Measurements from ENCODE around the gene CLBA1.

Gene CLBA1

GRCh38 chr14:104973385-104974145, 12.0 kb upstream of the CLBA1 start (continued):
- TF ChIP-seq FEZF1 (tag by site-specific recombination; IDR thresholded peaks at IDR 0.05) (no peak), ZBTB48 (tag by site-specific recombination; IDR thresholded peaks at IDR 0.05) (0 out of 2 replicates have a peak, but pooled peaks have one; percentile 34), ZEB2 (tag by site-specific recombination; IDR thresholded peaks at IDR 0.05) (0 out of 2 replicates have a peak, but pooled peaks have one; percentile 42), ZNF140 (tag by site-specific recombination; IDR thresholded peaks at IDR 0.05) (no peak), PRDM1 (tag by site-specific recombination; IDR thresholded peaks at IDR 0.05) (no peak), ZNF776 (tag by site-specific recombination; IDR thresholded peaks at IDR 0.05; ENCODE audit: borderline replicate concordance) (no peak), KLF17 (tag by site-specific recombination; IDR thresholded peaks at IDR 0.05) (peak; percentile 90), ZNF629 (tag by site-specific recombination; IDR thresholded peaks at IDR 0.05) (peak; percentile 39; the same call in 1 of the 2 replicates), ZNF10 (tag by site-specific recombination; IDR thresholded peaks at IDR 0.05) (peak; percentile 61; the same call in 1 of the 2 replicates)
- TF ChIP-seq, protein P1, sequence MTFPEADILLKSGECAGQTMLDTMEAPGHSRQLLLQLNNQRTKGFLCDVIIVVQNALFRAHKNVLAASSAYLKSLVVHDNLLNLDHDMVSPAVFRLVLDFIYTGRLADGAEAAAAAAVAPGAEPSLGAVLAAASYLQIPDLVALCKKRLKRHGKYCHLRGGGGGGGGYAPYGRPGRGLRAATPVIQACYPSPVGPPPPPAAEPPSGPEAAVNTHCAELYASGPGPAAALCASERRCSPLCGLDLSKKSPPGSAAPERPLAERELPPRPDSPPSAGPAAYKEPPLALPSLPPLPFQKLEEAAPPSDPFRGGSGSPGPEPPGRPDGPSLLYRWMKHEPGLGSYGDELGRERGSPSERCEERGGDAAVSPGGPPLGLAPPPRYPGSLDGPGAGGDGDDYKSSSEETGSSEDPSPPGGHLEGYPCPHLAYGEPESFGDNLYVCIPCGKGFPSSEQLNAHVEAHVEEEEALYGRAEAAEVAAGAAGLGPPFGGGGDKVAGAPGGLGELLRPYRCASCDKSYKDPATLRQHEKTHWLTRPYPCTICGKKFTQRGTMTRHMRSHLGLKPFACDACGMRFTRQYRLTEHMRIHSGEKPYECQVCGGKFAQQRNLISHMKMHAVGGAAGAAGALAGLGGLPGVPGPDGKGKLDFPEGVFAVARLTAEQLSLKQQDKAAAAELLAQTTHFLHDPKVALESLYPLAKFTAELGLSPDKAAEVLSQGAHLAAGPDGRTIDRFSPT (tag by site-specific recombination; IDR thresholded peaks at IDR 0.05): peak; percentile 45; the same call in 1 of the 2 replicates
- TF ChIP-seq, protein P2, sequence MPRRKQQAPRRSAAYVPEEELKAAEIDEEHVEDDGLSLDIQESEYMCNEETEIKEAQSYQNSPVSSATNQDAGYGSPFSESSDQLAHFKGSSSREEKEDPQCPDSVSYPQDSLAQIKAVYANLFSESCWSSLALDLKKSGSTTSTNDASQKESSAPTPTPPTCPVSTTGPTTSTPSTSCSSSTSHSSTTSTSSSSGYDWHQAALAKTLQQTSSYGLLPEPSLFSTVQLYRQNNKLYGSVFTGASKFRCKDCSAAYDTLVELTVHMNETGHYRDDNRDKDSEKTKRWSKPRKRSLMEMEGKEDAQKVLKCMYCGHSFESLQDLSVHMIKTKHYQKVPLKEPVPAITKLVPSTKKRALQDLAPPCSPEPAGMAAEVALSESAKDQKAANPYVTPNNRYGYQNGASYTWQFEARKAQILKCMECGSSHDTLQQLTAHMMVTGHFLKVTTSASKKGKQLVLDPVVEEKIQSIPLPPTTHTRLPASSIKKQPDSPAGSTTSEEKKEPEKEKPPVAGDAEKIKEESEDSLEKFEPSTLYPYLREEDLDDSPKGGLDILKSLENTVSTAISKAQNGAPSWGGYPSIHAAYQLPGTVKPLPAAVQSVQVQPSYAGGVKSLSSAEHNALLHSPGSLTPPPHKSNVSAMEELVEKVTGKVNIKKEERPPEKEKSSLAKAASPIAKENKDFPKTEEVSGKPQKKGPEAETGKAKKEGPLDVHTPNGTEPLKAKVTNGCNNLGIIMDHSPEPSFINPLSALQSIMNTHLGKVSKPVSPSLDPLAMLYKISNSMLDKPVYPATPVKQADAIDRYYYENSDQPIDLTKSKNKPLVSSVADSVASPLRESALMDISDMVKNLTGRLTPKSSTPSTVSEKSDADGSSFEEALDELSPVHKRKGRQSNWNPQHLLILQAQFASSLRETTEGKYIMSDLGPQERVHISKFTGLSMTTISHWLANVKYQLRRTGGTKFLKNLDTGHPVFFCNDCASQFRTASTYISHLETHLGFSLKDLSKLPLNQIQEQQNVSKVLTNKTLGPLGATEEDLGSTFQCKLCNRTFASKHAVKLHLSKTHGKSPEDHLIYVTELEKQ (tag by site-specific recombination; IDR thresholded peaks at IDR 0.05; ENCODE audit: borderline replicate concordance): 0 out of 2 replicates have a peak, but pooled peaks have one; percentile 34

- no peaks in the 10 kb centered on the region for H3K36me3 ChIP-seq (ENCODE audit: control insufficient read depth in 2 of 2, insufficient read depth in 1 of 2, low read length in 2 of 2)
- ChIA-PET POLR2A (interaction anchor here (1.0 to 3.4 kb wide), 3 partner anchors 11 to 47 kb away, joined by 3 to 16 read pairs (median 7); partner anchors contain the start of genes CDCA4 and CLBA1), CTCF (interaction anchor here (0.8 to 5.9 kb wide), 7 partner anchors 21 to 112 kb away, joined by 3 to 109 read pairs (median 8); no protein-coding TSS in a partner anchor)
- no peak overlapping the region for H3K4me3 ChIP-seq (ENCODE audit: low read depth, low read length)
- no peaks in the 10 kb centered on the region for H3K9me3 ChIP-seq (ENCODE audit: control insufficient read depth, insufficient read depth, low read depth, low read length)
- peaks cover 8% of the 10 kb centered on the region; the same call in 1 of the 2 replicates for H3K4me1 ChIP-seq (ENCODE audit: control insufficient read depth, insufficient read depth, low read length)
- H3K27ac ChIP-seq (ENCODE audit: extremely low read depth, low read depth, low read length): no peak overlapping the region
- TF ChIP-seq MYNN (tag by site-specific recombination; IDR thresholded peaks at IDR 0.05; ENCODE audit: borderline replicate concordance): no peak
- TF ChIP-seq SETDB1 (IDR thresholded peaks at IDR 0.05; ENCODE audit: insufficient read length, low read length): no peak
- TF ChIP-seq ZNF707 (tag by site-specific recombination; IDR thresholded peaks at IDR 0.05): no peak
- no peak for TF ChIP-seq ZNF501 (tag by site-specific recombination; IDR thresholded peaks at IDR 0.05)
- TF ChIP-seq ZNF112 (tag by site-specific recombination; IDR thresholded peaks at IDR 0.05): no peak
- no peak for TF ChIP-seq ZBTB20 (tag by site-specific recombination; IDR thresholded peaks at IDR 0.05)
- no peak for TF ChIP-seq HOXD13 (CRISPR knock-in tag; IDR thresholded peaks at IDR 0.05; ENCODE audit: borderline replicate concordance)
- TF ChIP-seq ZBTB21 (tag by site-specific recombination; IDR thresholded peaks at IDR 0.05): no peak
- TF ChIP-seq YY1 (tag by site-specific recombination; IDR thresholded peaks at IDR 0.05): no peak
- TF ChIP-seq, protein P3, sequence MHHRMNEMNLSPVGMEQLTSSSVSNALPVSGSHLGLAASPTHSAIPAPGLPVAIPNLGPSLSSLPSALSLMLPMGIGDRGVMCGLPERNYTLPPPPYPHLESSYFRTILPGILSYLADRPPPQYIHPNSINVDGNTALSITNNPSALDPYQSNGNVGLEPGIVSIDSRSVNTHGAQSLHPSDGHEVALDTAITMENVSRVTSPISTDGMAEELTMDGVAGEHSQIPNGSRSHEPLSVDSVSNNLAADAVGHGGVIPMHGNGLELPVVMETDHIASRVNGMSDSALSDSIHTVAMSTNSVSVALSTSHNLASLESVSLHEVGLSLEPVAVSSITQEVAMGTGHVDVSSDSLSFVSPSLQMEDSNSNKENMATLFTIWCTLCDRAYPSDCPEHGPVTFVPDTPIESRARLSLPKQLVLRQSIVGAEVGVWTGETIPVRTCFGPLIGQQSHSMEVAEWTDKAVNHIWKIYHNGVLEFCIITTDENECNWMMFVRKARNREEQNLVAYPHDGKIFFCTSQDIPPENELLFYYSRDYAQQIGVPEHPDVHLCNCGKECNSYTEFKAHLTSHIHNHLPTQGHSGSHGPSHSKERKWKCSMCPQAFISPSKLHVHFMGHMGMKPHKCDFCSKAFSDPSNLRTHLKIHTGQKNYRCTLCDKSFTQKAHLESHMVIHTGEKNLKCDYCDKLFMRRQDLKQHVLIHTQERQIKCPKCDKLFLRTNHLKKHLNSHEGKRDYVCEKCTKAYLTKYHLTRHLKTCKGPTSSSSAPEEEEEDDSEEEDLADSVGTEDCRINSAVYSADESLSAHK (tag by site-specific recombination; IDR thresholded peaks at IDR 0.05): no peak
- TF ChIP-seq, protein P4, sequence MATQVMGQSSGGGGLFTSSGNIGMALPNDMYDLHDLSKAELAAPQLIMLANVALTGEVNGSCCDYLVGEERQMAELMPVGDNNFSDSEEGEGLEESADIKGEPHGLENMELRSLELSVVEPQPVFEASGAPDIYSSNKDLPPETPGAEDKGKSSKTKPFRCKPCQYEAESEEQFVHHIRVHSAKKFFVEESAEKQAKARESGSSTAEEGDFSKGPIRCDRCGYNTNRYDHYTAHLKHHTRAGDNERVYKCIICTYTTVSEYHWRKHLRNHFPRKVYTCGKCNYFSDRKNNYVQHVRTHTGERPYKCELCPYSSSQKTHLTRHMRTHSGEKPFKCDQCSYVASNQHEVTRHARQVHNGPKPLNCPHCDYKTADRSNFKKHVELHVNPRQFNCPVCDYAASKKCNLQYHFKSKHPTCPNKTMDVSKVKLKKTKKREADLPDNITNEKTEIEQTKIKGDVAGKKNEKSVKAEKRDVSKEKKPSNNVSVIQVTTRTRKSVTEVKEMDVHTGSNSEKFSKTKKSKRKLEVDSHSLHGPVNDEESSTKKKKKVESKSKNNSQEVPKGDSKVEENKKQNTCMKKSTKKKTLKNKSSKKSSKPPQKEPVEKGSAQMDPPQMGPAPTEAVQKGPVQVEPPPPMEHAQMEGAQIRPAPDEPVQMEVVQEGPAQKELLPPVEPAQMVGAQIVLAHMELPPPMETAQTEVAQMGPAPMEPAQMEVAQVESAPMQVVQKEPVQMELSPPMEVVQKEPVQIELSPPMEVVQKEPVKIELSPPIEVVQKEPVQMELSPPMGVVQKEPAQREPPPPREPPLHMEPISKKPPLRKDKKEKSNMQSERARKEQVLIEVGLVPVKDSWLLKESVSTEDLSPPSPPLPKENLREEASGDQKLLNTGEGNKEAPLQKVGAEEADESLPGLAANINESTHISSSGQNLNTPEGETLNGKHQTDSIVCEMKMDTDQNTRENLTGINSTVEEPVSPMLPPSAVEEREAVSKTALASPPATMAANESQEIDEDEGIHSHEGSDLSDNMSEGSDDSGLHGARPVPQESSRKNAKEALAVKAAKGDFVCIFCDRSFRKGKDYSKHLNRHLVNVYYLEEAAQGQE (tag by site-specific recombination; IDR thresholded peaks at IDR 0.05): no peak
- TF ChIP-seq ZNF843 (tag by site-specific recombination; IDR thresholded peaks at IDR 0.05): no peak
Observed at GRCh38 chr14:104974146-104974541, 11.4 kb upstream of the CLBA1 start.
